CD4-positive, CD25-positive, alpha-beta regulatory T cell (primary cell): ENCODE measurements around the gene CNPY1. TPM values are rescaled to one million over a fixed set of nuclear protein-coding genes. Genes with fewer than 3 reads are reported as not detected.

Source experiments
- ATAC-seq, 2 donors: fragments of 150-1000 bp; cut with Tn5 transposase; one replicate each; pipeline ENCODE4 v1.10.0; 2021; ENCODE audit warnings: low read depth in 2 of 2, moderate number of reproducible peaks in 2 of 2, moderate library complexity in 1 of 2
- DNase-seq, 3 donors: peaks; one replicate each; pipeline versions ENCODE4 v3.0.0 to v3.0.0-alpha.2; 2012 to 2022; ENCODE audit warnings: mixed read lengths in 1 of 3
- H3K27ac ChIP-seq: one replicate; pipeline ENCODE4 v1.7.0; 2013; ENCODE audit warnings: mild to moderate bottlenecking, low read length; ENCODE audit not compliant: insufficient read depth, poor library complexity, severe bottlenecking
- H3K27me3 ChIP-seq: one replicate; pipeline ENCODE4 v1.7.0; 2013; ENCODE audit warnings: low read length; ENCODE audit not compliant: control insufficient read depth, insufficient read depth
- H3K36me3 ChIP-seq: one replicate; pipeline ENCODE4 v1.7.0; 2013; ENCODE audit warnings: mild to moderate bottlenecking, low read length, moderate library complexity; ENCODE audit not compliant: control insufficient read depth, insufficient read depth
- H3K4me1 ChIP-seq: 2 replicates; pipeline ENCODE4 v1.7.0; 2013; ENCODE audit warnings: mild to moderate bottlenecking, low read length; ENCODE audit not compliant: insufficient read depth, control insufficient read depth, poor library complexity, severe bottlenecking
- H3K4me3 ChIP-seq: one replicate; pipeline ENCODE4 v1.7.0; 2013; ENCODE audit warnings: low read depth, mild to moderate bottlenecking, low read length, moderate library complexity
- H3K9me3 ChIP-seq, 2 experiments: 1 replicate in 1 of 2; 2 replicates in 1 of 2; pipeline ENCODE4 v1.7.0; 2013; ENCODE audit warnings: low read length in 2 of 2, mild to moderate bottlenecking in 1 of 2, moderate library complexity in 1 of 2; ENCODE audit not compliant: control insufficient read depth in 2 of 2
- H3K27ac Mint-ChIP-seq, 3 donors: one replicate each; pipeline ENCODE4 v1.8.0; 2020 to 2022; ENCODE audit warnings: mild to moderate bottlenecking in 3 of 3, mixed read lengths in 3 of 3, moderate library complexity in 2 of 3
- H3K27me3 Mint-ChIP-seq: one replicate; pipeline ENCODE4 v1.8.0; 2022; ENCODE audit warnings: mild to moderate bottlenecking, mixed read lengths
- H3K36me3 Mint-ChIP-seq: one replicate; pipeline ENCODE4 v1.8.0; 2020; ENCODE audit warnings: mixed read lengths
- H3K4me1 Mint-ChIP-seq, 4 donors: one replicate each; pipeline ENCODE4 v1.8.0; 2020 to 2022; ENCODE audit warnings: mixed read lengths in 4 of 4, mild to moderate bottlenecking in 1 of 4
- H3K4me3 Mint-ChIP-seq, 4 donors: one replicate each; pipeline ENCODE4 v1.8.0; 2020 to 2022; ENCODE audit warnings: mild to moderate bottlenecking in 4 of 4, mixed read lengths in 4 of 4, moderate library complexity in 3 of 4
- H3K9me3 Mint-ChIP-seq, 7 donors: one replicate each; pipeline ENCODE4 v1.8.0; 2020 to 2022; ENCODE audit warnings: mixed read lengths in 7 of 7, mild to moderate bottlenecking in 3 of 7, moderate library complexity in 2 of 7
- polyA plus RNA-seq, 4 donors: library from polyadenylated mRNA; unstranded; fragments of 300-500 nt; fragmentation: Illumina TruSeq; gene quantifications; one replicate each; pipeline ENCODE4 v1.2.3, GENCODE V29; 2021
- total RNA-seq: library from RNA; stranded (reverse); gene quantifications from one replicate; pipeline ENCODE4 v1.2.3, GENCODE V29; 2022

CNPY1 gene
- total and polyA plus RNA-seq, 5 donors from 2014 or later, result not detected

DNA sequence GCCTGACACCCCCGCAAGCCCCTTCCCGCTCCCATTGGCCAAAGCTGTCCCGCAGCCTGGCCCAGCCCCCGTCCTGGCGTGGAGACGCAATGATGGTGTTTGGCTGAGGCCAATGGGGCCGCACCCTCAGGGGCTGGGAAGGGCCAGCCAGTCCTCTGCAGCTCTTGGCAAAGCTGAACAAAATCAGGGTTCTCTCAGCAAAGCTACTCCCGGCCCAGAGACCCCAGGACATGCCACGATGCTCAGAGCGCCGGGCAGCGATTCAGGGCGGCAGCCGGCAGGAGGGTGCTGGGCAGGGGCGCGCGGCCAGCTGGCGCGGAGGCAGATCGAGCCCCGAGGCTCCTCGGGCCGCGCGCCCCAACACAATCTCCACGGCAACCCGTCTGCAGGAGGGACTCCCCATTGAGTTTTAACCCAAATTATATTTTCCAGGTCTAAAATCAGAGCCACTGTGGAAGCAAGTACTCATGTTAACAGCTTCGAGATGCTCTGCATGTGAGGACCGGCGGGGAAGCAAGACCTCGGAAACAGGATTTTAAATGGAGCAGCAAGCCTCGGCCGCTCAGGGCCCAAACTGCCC lies 8.8 kb upstream of the CNPY1 start:
- peaks cover 17% of the 10 kb centered on the region for H3K27me3 Mint-ChIP-seq
- Histone ChIP-seq H3K4me3 (no peak overlapping the region), H3K36me3 (no peaks in the 10 kb centered on the region), H3K9me3 (no peaks in the 10 kb centered on the region), H3K27ac (no peak overlapping the region), H3K4me1 (no peaks in the 10 kb centered on the region), H3K27me3 (peaks cover 2% of the 10 kb centered on the region)
- H3K9me3 Mint-ChIP-seq, result no peaks in the 10 kb centered on the region
- DNase-seq (no peak), ATAC-seq (no peak)
- no peak overlapping the region for H3K4me3 Mint-ChIP-seq
- H3K4me1 Mint-ChIP-seq, result no peaks in the 10 kb centered on the region
- H3K27ac Mint-ChIP-seq, result no peak overlapping the region
- H3K36me3 Mint-ChIP-seq, result no peaks in the 10 kb centered on the region

GRCh38 chr7:155553871-155554270 lies 7.5 kb upstream of the CNPY1 start:
- H3K27ac Mint-ChIP-seq, result no peak overlapping the region
- no peak overlapping the region for H3K4me3 ChIP-seq
- H3K9me3 Mint-ChIP-seq, result no peaks in the 10 kb centered on the region
- ATAC-seq (no peak), DNase-seq (no peak)
- no peaks in the 10 kb centered on the region for H3K9me3 ChIP-seq
- H3K36me3 Mint-ChIP-seq, result no peaks in the 10 kb centered on the region
- H3K4me3 Mint-ChIP-seq, result no peak overlapping the region
- H3K27ac ChIP-seq, result no peak overlapping the region
- no peaks in the 10 kb centered on the region for H3K4me1 Mint-ChIP-seq
- no peaks in the 10 kb centered on the region for H3K4me1 ChIP-seq
- peaks cover 2% of the 10 kb centered on the region for H3K27me3 ChIP-seq
- H3K27me3 Mint-ChIP-seq, result peaks cover 14% of the 10 kb centered on the region
- no peaks in the 10 kb centered on the region for H3K36me3 ChIP-seq

- H3K9me3 Mint-ChIP-seq, result no peaks in the 10 kb centered on the region
- H3K4me1 Mint-ChIP-seq, result no peaks in the 10 kb centered on the region
- Histone ChIP-seq H3K36me3 (no peaks in the 10 kb centered on the region), H3K27me3 (no peaks in the 10 kb centered on the region), H3K4me1 (no peaks in the 10 kb centered on the region), H3K9me3 (no peaks in the 10 kb centered on the region), H3K4me3 (no peak overlapping the region), H3K27ac (no peak overlapping the region)
- H3K36me3 Mint-ChIP-seq, result no peaks in the 10 kb centered on the region
- ATAC-seq (no peak), DNase-seq (no peak)
- H3K4me3 Mint-ChIP-seq, result peak overlapping the region in 1 of 4 donors; percentile 21
- peaks cover 8% of the 10 kb centered on the region for H3K27me3 Mint-ChIP-seq
- no peak overlapping the region for H3K27ac Mint-ChIP-seq
These were observed 5.6 kb upstream of the CNPY1 start for GRCh38 chr7:155551785-155552611.

- DNase-seq (no peak), ATAC-seq (no peak)
- H3K9me3 Mint-ChIP-seq, result no peaks in the 10 kb centered on the region
- peaks cover 4% of the 10 kb centered on the region for H3K27me3 Mint-ChIP-seq
- H3K36me3 ChIP-seq, result no peaks in the 10 kb centered on the region
- H3K4me3 ChIP-seq, result no peak overlapping the region
- H3K27ac Mint-ChIP-seq, result no peak overlapping the region
- H3K27ac ChIP-seq, result no peak overlapping the region
- no peaks in the 10 kb centered on the region for H3K9me3 ChIP-seq
- H3K4me1 Mint-ChIP-seq, result no peaks in the 10 kb centered on the region
- no peaks in the 10 kb centered on the region for H3K36me3 Mint-ChIP-seq
- no peaks in the 10 kb centered on the region for H3K27me3 ChIP-seq
- H3K4me3 Mint-ChIP-seq, result no peak overlapping the region
- H3K4me1 ChIP-seq, result no peaks in the 10 kb centered on the region
These were observed 4.6 kb upstream of the CNPY1 start for GRCh38 chr7:155550916-155551315.

DNA sequence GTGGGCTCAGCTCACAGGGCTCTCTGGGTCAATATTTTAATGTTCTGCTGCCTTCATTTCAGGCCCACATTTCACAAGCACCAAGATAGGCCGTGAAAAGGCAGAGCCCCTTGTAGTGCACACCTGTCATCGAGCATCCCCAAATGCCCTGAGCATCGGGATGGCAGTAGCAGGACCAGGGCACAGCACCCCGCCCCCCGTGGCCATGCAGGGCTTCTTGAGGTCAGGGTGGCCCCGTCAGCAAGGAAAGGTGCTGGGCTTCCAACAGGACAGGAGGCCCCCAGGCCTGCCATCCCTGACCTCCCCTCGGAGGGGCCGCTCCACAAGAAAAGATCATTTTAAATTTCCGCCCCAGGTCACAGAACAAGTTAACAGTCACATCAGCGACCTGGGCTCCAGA lies 2.9 kb upstream of the CNPY1 start:
- DNase-seq (no peak), ATAC-seq (no peak)
- H3K27ac ChIP-seq, result no peak overlapping the region
- Mint-ChIP-seq H3K9me3 (no peaks in the 10 kb centered on the region), H3K27me3 (peaks cover 4% of the 10 kb centered on the region), H3K4me1 (no peaks in the 10 kb centered on the region), H3K27ac (no peak overlapping the region), H3K36me3 (no peaks in the 10 kb centered on the region), H3K4me3 (no peak overlapping the region)
- no peaks in the 10 kb centered on the region for H3K4me1 ChIP-seq
- no peak overlapping the region for H3K4me3 ChIP-seq
- no peaks in the 10 kb centered on the region for H3K9me3 ChIP-seq
- H3K27me3 ChIP-seq, result no peaks in the 10 kb centered on the region
- no peaks in the 10 kb centered on the region for H3K36me3 ChIP-seq

DNA sequence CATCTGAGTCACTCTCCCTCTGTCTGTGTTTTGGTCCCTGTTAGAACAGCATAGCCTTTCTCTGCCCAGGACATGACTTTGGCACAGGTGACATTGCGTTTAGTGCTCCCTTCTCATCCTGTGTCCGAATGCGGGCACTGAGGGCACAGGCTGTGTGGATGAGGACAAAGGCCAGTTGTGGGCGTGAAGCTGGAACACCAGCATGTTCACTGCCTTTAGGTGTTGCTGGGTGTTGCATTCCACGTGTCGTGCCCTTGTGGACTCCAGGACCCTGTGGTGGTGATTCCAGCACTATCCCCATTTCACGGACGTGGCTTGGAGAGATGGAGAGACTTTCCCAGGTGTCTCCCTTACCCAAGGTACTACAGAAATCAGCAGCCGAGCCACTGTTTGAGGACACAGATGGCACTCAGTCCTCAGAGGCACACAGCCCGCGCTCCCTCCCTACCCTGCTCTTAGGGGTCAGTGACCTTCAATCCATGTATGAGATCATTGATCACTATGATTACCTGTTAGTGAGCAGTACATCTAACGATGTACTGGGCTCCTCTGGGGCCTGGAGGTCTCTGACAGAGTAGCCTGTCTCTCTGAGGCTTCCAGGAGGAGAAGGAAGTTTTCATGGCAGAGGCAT lies 917 bp upstream of the CNPY1 start:
- Mint-ChIP-seq H3K36me3 (no peaks in the 10 kb centered on the region), H3K4me3 (no peak overlapping the region), H3K27me3 (no peaks in the 10 kb centered on the region), H3K9me3 (no peaks in the 10 kb centered on the region), H3K4me1 (no peaks in the 10 kb centered on the region), H3K27ac (no peak overlapping the region)
- Histone ChIP-seq H3K4me1 (no peaks in the 10 kb centered on the region), H3K27ac (no peak overlapping the region), H3K9me3 (no peaks in the 10 kb centered on the region), H3K36me3 (no peaks in the 10 kb centered on the region), H3K27me3 (no peaks in the 10 kb centered on the region), H3K4me3 (no peak overlapping the region)
- no peak for DNase-seq
- no peak for ATAC-seq

GRCh38 chr7:155545348-155545747 lies 1.0 kb downstream of the CNPY1 start:
- Mint-ChIP-seq H3K27ac (no peak overlapping the region), H3K4me1 (no peaks in the 10 kb centered on the region), H3K27me3 (no peaks in the 10 kb centered on the region), H3K36me3 (no peaks in the 10 kb centered on the region), H3K9me3 (no peaks in the 10 kb centered on the region), H3K4me3 (no peak overlapping the region)
- Histone ChIP-seq H3K27me3 (no peaks in the 10 kb centered on the region), H3K4me1 (no peaks in the 10 kb centered on the region), H3K36me3 (no peaks in the 10 kb centered on the region), H3K27ac (no peak overlapping the region), H3K4me3 (no peak overlapping the region), H3K9me3 (no peaks in the 10 kb centered on the region)
- DNase-seq (no peak), ATAC-seq (no peak)
